Measurements from ENCODE around the gene CRLF3.
"Not testable (repeated sequence)": the region's sequence is repeated elsewhere in the genome, so short reads cannot be mapped to it uniquely, and the experiment has no call there.

CRLF3 gene

DNA sequence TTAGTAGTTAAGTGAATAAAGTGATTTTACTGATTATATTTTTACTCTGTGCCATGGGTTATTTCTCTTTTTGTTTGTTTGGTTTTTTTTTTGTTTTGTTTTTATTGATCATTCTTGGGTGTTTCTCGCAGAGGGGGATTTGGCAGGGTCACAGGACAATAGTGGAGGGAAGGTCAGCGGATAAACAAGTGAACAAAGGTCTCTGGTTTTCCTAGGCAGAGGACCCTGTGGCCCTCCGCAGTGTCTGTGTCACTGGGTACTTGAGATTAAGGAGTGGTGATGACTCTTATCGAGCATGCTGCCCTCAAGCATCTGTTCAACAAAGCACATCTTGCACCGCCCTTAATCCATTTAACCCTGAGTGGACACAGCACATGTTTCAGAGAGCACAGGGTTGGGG, 88.8 kb downstream of the CRLF3 start:
- DNase-seq (ENCODE audit: low spot score), result not testable (repeated sequence)

DNA sequence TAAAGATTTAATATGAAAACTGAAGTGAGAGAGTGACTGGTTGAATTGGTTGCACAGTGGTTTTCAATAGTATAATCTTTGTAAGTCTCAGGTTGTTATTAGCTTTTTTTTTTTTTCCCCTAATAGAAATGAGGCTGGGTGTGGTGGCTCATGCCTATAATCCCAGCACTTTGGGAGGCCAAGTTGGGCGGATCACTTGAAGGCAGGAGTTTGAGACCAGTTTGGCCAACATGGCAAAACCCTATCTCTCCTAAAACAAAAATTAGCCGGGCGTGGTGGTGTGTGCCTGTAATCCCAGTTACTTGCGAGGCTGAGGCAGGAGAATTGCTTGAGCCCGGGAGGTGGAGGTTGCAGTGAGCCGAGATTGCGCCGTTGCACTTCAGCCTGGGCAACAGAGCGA, 89.3 kb downstream of the CRLF3 start:
- DNase-seq (ENCODE audit: low spot score), result not testable (repeated sequence)

DNA sequence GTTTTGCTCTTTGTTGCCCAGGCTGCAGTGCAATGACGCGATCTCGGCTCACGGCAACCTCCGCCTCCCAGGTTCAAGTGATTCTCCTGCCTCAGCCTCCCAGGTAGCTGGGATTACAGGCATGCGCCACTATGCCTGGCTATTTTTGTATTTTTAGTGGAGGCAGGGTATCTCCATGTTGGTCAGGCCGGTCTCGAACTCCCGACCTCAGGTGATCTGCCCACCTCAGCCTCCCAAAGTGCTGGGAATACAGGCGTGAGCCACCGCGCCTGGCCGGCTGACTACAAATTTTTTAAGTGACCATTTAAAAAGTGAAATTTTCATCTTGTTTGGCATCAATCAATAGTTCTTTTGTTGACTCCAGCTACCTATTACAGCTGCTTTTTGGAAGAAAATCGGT, 90.3 kb downstream of the CRLF3 start:
- not testable (repeated sequence) for DNase-seq (ENCODE audit: low spot score)
